Ovary (tissue), 3 donors: ENCODE results near the gene SCTR.

Source experiments
- CTCF ChIP-seq, 3 donors: fragments of 450-650 bp in 2 of 3; fragments of 200-600 bp in 1 of 3; IDR thresholded peaks; one replicate each; pipeline versions ENCODE4 v1.5.1 to v1.8.0; 2016 to 2022; ENCODE audit warnings: antibody characterized with exemption in 3 of 3, mild to moderate bottlenecking in 1 of 3
- POLR2A ChIP-seq: fragments of 450-650 bp; IDR thresholded peaks from one replicate; pipeline ENCODE4 v1.6.1; 2017; ENCODE audit warnings: antibody characterized with exemption, mild to moderate bottlenecking, moderate library complexity
- donor health status: DM: no; HTN: no; CAD: no.

- TF ChIP-seq CTCF (IDR thresholded peaks at IDR 0.05) (no peak), POLR2A (no peak)
These were observed 38.0 kb downstream of the SCTR start for GRCh38 chr2:119486196-119486827.
